ENCODE measurements around the gene CLIC4. TPM values are rescaled to one million over a fixed set of nuclear protein-coding genes. Genes with fewer than 3 reads are reported as not detected.
"Not testable (repeated sequence)": the region's sequence is repeated elsewhere in the genome, so short reads cannot be mapped to it uniquely, and the experiment has no call there.

Gene CLIC4
- total RNA-seq, 6 experiments from 2014 or later: 35.0 to 63.6 (median 44.3) TPM

DNA sequence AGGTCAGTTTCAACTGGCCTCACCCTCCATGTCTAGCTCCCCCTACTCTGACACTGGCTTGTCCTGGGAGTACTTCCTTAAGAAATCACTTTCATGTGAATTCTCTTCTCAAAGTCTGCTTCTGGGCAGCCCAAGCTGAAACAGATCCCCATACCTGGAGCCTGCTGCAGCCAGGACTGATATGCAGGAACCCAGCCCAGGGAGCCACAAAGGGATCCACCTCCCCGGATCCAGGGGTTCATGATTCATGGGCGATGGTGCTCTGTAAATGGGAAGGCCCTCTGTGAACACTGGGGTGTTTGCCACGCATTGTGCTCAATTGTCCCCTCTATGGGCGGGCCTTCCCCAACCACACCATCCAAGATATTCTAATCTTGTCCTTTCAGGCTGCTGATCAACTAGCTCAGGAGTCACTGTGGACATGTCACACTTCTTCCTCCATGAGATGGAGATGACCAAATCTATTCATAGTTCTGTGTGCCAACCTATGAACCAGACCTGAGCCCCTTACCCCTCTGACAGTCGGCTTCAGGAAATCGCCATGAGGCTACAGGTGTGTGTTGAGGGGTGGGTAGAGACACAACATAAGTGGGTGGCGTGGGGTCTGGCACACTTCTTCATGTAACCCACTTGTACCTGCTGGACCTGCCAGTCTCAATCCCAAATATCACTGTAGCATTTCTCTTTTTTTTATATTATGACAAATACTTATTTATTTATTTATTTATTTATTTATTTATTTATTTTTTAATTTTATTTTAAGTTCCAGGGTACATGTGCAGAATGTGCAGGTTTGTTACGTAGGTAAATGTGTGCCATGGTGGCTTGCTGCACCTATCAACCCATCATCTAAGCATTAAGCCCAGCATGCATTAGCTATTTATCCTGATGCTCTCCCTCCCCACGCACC, 143.1 kb downstream of the CLIC4 start:
- 88% methylated on average over 5 of the region's 9 CpGs for WGBS (ENCODE audit: insufficient coverage, low coverage, low lambda C conversion rate, missing lambda C conversion rate)
- no peak for TF ChIP-seq POLR2A (IDR thresholded peaks at IDR 0.05)
- TF ChIP-seq, protein P1, sequence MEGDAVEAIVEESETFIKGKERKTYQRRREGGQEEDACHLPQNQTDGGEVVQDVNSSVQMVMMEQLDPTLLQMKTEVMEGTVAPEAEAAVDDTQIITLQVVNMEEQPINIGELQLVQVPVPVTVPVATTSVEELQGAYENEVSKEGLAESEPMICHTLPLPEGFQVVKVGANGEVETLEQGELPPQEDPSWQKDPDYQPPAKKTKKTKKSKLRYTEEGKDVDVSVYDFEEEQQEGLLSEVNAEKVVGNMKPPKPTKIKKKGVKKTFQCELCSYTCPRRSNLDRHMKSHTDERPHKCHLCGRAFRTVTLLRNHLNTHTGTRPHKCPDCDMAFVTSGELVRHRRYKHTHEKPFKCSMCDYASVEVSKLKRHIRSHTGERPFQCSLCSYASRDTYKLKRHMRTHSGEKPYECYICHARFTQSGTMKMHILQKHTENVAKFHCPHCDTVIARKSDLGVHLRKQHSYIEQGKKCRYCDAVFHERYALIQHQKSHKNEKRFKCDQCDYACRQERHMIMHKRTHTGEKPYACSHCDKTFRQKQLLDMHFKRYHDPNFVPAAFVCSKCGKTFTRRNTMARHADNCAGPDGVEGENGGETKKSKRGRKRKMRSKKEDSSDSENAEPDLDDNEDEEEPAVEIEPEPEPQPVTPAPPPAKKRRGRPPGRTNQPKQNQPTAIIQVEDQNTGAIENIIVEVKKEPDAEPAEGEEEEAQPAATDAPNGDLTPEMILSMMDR (IDR thresholded peaks at IDR 0.05): no peak
- peak in 2 of 3 donors; percentile 5 to 35 for DNase-seq
- Histone ChIP-seq H3K36me3 (no peaks in the 10 kb centered on the region), H3K9me3 (no peaks in the 10 kb centered on the region), H3K4me3 (no peak overlapping the region), H3K27ac (no peak overlapping the region), H3K27me3 (no peaks in the 10 kb centered on the region), H3K4me1 (peaks cover 0 to 16% (median 2%) of the 10 kb centered on the region in 4 donors)
- no peak for ATAC-seq
- intact Hi-C loops (cut with DNase I): no loop called here

DNA sequence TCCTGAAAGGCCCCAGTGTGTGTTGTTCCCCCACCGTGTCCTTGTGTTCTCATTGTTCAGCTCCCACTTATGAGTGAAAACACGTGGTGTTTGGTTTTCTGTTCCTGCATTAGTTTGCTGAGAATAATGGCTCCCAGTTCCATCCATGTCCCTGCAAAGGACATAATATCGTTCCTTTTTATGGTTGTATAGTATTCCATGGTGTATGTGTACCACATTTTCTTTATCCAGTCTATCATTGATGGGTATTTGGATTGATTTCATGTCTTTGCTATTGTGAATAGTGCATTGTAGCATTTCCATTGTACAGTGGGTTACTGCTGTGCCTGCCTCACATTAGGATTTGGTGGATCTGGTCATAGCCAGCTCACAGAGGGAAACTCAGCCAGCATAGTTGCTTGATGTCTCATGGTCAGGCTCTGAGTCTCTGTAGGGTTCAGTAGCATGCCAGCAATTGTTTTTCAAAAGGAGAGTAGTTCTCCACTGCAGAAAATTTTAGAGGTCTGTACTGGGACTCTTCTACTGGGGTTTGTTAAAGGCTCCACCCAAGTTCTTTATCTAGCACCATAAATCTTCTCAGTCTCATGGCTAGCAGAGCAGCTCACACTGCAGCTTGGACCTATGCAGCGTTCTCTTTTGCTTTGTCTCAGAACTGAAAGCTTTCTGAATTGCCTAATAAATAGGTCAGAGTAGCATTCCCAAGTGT, 143.9 kb downstream of the CLIC4 start:
- H3K9me3 ChIP-seq: no peaks in the 10 kb centered on the region
- DNase-seq: peak in 1 of 3 donors; percentile 16
- peaks cover 0 to 16% (median 2%) of the 10 kb centered on the region in 4 donors for H3K4me1 ChIP-seq
- H3K36me3 ChIP-seq: no peaks in the 10 kb centered on the region
- no peaks in the 10 kb centered on the region for H3K27me3 ChIP-seq
- 76% methylated on average over 4 of the region's 4 CpGs for WGBS (ENCODE audit: insufficient coverage, low coverage, low lambda C conversion rate, missing lambda C conversion rate)
- intact Hi-C loops (cut with DNase I): no loop called here
- TF ChIP-seq POLR2A (IDR thresholded peaks at IDR 0.05): no peak
- TF ChIP-seq, protein P1 (IDR thresholded peaks at IDR 0.05): no peak
- no peak for ATAC-seq
- no peak overlapping the region for H3K27ac ChIP-seq
- no peak overlapping the region for H3K4me3 ChIP-seq

DNA sequence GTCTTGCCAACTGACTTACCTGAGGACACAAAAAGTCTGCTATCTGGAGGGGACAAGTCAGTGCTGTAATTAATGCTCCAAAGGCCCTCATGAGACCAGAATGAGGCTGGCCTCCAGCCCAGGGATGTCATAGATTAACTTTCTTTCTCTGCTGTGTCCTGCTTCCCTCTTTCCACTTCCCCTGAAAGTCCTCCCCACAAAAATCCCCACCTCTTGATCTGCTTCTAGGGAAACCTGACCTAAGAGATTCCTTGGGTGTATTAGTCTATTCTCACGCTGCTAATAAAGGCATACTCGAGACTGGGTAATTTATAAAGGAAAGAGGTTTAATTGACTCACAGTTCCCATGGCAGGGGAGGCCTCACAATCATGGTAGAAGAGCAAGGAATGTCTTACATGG, 145.6 kb downstream of the CLIC4 start:
- intact Hi-C loops (cut with DNase I): no loop called here
- peak in 2 of 3 donors; percentile 22 to 49 for DNase-seq
- Histone ChIP-seq H3K27me3 (no peaks in the 10 kb centered on the region), H3K36me3 (no peaks in the 10 kb centered on the region), H3K27ac (no peak overlapping the region), H3K9me3 (no peaks in the 10 kb centered on the region), H3K4me3 (no peak overlapping the region), H3K4me1 (peaks cover 0 to 16% (median 2%) of the 10 kb centered on the region in 4 donors)
- TF ChIP-seq, protein P1 (IDR thresholded peaks at IDR 0.05): no peak
- TF ChIP-seq POLR2A (IDR thresholded peaks at IDR 0.05): no peak
- 94% methylated on average over 2 of the region's 2 CpGs for WGBS (ENCODE audit: insufficient coverage, low coverage, low lambda C conversion rate, missing lambda C conversion rate)
- ATAC-seq: peak; percentile 42 to 78 (median 68)

DNA sequence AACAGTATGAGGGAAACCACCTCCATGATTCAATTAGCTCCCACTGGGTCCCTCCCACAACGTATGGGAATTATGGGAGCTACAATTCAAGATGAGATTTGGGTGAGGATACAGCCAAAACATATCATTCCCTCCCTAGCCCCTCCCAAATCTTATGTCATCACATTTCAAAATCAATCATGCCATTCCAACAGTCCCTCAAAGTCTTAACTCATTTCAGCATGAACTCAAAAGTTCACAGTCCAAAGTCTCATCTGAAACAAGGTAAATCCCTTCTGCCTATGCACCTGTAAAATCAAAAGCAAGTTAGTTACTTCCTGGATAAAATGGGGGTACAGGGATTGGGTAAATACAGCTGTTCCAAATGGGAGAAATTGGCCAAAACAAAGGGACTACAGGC, 146.1 kb downstream of the CLIC4 start:
- WGBS (ENCODE audit: insufficient coverage, low coverage, low lambda C conversion rate, missing lambda C conversion rate): 29% methylated on average over 1 of the region's 1 CpG
- H3K4me1 ChIP-seq: peaks cover 0 to 16% (median 2%) of the 10 kb centered on the region in 4 donors
- ATAC-seq: peak in 2 of 4 donors; percentile 66 to 75

More for the DNA sequence above, 146.1 kb downstream of the CLIC4 start:
- H3K27ac ChIP-seq; H3K4me3 ChIP-seq; DNase-seq; intact Hi-C loops (cut with DNase I); H3K36me3 ChIP-seq; H3K9me3 ChIP-seq; H3K27me3 ChIP-seq: not testable (repeated sequence)
